HL-60 (cell line): ENCODE data around the gene TGFB1.

Experiments
- DNase-seq, 2 experiments: peaks; one replicate each; pipeline ENCODE4 v3.0.0-alpha.2; 2010 to 2020; ENCODE audit warnings: low read depth in 1 of 2, low spot score in 1 of 2
- H3K27ac ChIP-seq: fragments of 250-450 bp; sonication (Bioruptor Pico); replicated peaks from 2 replicates; pipeline ENCODE4 v1.5.1; 2020; ENCODE audit warnings: mild to moderate bottlenecking, moderate library complexity
- H3K27me3 ChIP-seq: fragments of 250-450 bp; sonication (Bioruptor Pico); 2 replicates; pipeline ENCODE4 v1.5.1; 2021; ENCODE audit warnings: mild to moderate bottlenecking, moderate library complexity; ENCODE audit not compliant: insufficient read depth, poor library complexity, severe bottlenecking
- H3K4me3 ChIP-seq: replicated peaks from 2 replicates; pipeline ENCODE4 v1.5.1; 2011; ENCODE audit warnings: mild to moderate bottlenecking, control low read depth, low read length; ENCODE audit not compliant: insufficient read depth
- GABPA ChIP-seq: IDR thresholded peaks from 2 replicates; pipeline ENCODE4 v1.6.1; 2012; ENCODE audit warnings: low read depth
- POLR2AphosphoS5 ChIP-seq: IDR thresholded peaks from 2 replicates; pipeline ENCODE4 v1.6.1; 2012; ENCODE audit warnings: low read depth
- SPI1 ChIP-seq: IDR thresholded peaks from 2 replicates; pipeline ENCODE4 v1.6.1; 2012; ENCODE audit warnings: low read depth, mild to moderate bottlenecking, borderline replicate concordance
- TF ChIP-seq, protein P1 (sequence below): IDR thresholded peaks from 2 replicates; pipeline ENCODE4 v1.6.1; 2012; ENCODE audit warnings: low read depth; ENCODE audit not compliant: insufficient replicate concordance
- TF ChIP-seq, protein P2 (sequence below): IDR thresholded peaks from one replicate; pipeline ENCODE4 v1.5.1; 2011; ENCODE audit warnings: low read length, control low read depth, inconsistent platforms; ENCODE audit not compliant: insufficient read depth

Gene TGFB1

DNA sequence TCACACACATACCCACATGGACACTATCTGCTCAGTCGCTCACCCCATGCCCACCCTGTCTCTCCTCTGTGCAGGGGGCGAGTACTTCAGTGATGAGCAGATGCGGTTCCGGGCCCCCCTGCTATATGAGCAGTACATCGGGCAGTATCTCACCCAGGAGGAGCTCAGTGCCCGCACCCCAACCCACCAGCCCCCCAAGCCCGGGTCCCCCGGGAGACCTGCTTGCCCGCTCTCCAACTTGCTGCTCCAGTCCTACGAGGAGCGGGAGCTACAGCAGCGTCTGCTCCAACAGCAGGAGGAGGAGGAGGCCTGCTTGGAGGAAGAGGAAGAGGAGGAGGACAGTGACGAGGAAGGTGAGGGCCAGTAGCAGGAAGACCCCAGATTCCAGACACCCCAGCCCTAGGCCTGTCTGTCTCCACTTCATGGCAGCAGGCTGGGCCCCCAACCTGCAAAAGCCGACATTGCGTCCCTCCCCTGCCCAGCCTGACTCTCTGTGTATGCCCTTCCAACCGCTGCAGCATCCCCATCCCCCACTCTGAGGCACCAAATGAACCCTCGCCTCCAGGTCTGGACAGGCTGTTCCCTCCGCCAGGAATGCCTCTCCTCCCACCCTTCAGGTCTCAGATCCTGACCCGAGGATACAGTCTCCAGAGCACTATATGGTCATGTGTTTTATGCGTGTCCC lies 34.1 kb downstream of the TGFB1 start:
- no peak for DNase-seq
- Histone ChIP-seq H3K27me3 (no peaks in the 10 kb centered on the region), H3K4me3 (no peak overlapping the region), H3K27ac (no peak overlapping the region)
- TF ChIP-seq, protein P1, sequence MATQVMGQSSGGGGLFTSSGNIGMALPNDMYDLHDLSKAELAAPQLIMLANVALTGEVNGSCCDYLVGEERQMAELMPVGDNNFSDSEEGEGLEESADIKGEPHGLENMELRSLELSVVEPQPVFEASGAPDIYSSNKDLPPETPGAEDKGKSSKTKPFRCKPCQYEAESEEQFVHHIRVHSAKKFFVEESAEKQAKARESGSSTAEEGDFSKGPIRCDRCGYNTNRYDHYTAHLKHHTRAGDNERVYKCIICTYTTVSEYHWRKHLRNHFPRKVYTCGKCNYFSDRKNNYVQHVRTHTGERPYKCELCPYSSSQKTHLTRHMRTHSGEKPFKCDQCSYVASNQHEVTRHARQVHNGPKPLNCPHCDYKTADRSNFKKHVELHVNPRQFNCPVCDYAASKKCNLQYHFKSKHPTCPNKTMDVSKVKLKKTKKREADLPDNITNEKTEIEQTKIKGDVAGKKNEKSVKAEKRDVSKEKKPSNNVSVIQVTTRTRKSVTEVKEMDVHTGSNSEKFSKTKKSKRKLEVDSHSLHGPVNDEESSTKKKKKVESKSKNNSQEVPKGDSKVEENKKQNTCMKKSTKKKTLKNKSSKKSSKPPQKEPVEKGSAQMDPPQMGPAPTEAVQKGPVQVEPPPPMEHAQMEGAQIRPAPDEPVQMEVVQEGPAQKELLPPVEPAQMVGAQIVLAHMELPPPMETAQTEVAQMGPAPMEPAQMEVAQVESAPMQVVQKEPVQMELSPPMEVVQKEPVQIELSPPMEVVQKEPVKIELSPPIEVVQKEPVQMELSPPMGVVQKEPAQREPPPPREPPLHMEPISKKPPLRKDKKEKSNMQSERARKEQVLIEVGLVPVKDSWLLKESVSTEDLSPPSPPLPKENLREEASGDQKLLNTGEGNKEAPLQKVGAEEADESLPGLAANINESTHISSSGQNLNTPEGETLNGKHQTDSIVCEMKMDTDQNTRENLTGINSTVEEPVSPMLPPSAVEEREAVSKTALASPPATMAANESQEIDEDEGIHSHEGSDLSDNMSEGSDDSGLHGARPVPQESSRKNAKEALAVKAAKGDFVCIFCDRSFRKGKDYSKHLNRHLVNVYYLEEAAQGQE = no peak
- TF ChIP-seq, protein P2, sequence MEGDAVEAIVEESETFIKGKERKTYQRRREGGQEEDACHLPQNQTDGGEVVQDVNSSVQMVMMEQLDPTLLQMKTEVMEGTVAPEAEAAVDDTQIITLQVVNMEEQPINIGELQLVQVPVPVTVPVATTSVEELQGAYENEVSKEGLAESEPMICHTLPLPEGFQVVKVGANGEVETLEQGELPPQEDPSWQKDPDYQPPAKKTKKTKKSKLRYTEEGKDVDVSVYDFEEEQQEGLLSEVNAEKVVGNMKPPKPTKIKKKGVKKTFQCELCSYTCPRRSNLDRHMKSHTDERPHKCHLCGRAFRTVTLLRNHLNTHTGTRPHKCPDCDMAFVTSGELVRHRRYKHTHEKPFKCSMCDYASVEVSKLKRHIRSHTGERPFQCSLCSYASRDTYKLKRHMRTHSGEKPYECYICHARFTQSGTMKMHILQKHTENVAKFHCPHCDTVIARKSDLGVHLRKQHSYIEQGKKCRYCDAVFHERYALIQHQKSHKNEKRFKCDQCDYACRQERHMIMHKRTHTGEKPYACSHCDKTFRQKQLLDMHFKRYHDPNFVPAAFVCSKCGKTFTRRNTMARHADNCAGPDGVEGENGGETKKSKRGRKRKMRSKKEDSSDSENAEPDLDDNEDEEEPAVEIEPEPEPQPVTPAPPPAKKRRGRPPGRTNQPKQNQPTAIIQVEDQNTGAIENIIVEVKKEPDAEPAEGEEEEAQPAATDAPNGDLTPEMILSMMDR = no peak
- TF ChIP-seq SPI1 (no peak), POLR2AphosphoS5 (no peak; the same call in 1 of the 2 replicates), GABPA (no peak)

DNA sequence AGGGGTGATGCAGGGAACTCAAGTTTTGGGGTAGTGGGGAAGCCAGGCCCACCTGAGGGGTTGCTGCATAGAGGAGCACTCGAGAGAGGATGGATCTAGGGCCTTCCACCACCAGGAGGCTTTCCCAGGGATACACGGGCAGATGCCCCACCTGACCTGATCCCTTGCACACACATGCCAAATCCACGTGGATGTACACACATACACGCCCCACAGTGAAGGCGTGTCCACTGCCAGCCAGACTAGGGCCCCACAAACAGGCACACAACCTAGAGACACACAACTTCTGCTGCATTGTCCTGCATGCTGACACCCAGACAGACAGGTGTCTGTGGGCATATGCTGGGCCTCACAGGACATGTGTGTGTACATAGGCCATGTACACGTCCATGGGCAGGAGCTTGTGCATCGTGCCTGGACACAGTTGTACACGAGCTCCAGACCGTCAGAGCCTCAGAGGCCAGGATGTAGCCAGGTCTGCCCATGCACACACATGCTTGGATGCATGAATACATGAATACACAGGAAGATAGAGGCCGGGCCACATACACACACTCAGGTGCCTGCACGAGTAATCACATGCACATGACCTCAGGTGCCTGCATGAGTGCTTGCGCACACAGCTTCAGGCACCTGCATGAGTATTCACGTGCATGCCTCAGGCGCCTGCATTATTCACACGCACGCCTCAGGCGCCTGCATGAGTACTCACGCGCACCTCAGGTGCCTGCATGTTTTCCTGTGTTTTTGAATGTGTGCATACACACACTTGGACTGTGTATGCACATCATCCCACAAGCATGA lies 34.8 kb downstream of the TGFB1 start:
- Histone ChIP-seq H3K27ac (no peak overlapping the region), H3K4me3 (no peak overlapping the region), H3K27me3 (no peaks in the 10 kb centered on the region)
- TF ChIP-seq, protein P2 = no peak
- no peak for TF ChIP-seq POLR2AphosphoS5
- TF ChIP-seq GABPA = no peak
- TF ChIP-seq, protein P1 = no peak
- TF ChIP-seq SPI1 = no peak
- DNase-seq = no peak

DNA sequence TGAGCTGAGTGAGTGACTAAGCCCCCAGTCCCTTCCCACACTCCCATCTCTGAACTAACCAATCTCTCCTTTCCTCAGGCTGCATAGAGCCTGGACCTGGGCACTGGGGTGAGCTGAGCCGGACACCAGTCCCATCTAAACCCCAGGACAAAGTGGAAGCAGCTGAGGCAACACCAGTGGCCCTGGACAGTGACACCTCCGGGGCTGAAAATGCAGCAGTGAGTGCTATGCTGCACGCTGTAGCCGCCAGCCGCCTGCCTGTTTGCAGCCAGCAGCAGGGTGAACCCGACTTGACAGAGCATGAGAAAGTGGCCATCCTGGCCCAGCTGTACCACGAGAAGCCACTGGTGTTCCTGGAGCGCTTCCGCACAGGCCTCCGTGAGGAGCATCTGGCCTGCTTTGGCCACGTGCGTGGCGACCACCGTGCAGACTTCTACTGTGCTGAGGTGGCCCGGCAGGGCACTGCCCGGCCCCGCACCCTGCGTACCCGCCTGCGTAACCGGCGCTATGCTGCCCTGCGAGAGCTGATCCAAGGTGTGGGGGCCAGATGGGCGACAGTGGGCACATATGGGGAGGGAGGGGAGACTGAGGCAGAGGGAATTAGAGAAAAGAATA lies 37.3 kb downstream of the TGFB1 start:
- no peak for DNase-seq
- TF ChIP-seq POLR2AphosphoS5 (no peak), SPI1 (no peak), GABPA (no peak)
- TF ChIP-seq, protein P2 = no peak
- TF ChIP-seq, protein P1 = no peak
- no peak overlapping the region for H3K4me3 ChIP-seq
- H3K27me3 ChIP-seq = no peaks in the 10 kb centered on the region
- H3K27ac ChIP-seq = no peak overlapping the region
